Stomach (tissue), 9 donors: ENCODE measurements around the gene CD80. TPM values are rescaled to one million over a fixed set of nuclear protein-coding genes. Genes with fewer than 3 reads are reported as not detected.
A peak's percentile ranks its signal among the peaks of the same experiment; 100 is the strongest.

ENCODE experiments used
- DNase-seq, 2 donors: peaks; one replicate each; pipeline versions ENCODE4 v3.0.0 to v3.0.0-alpha.2; 2013 to 2019
- H3K27ac ChIP-seq, 5 donors: fragments of 200-600 bp in 4 of 5; sonication (generic) in 4 of 5; one replicate each; pipeline ENCODE4 v1.5.1; 2013 to 2019; ENCODE audit warnings: mild to moderate bottlenecking in 1 of 5, moderate library complexity in 1 of 5
- H3K27me3 ChIP-seq, 3 donors: fragments of 200-600 bp; sonication (generic); one replicate each; pipeline ENCODE4 v1.5.1; 2017 to 2019; ENCODE audit warnings: mixed run types in 1 of 3
- H3K36me3 ChIP-seq, 4 donors: fragments of 200-600 bp; sonication (generic); 1 replicate in 3 of 4; 2 replicates in 1 of 4; pipeline ENCODE4 v1.5.1; 2016 to 2019
- H3K4me1 ChIP-seq, 4 donors: fragments of 200-600 bp; sonication (generic); one replicate each; pipeline ENCODE4 v1.5.1; 2016 to 2019
- H3K4me3 ChIP-seq, 4 donors: fragments of 200-600 bp; sonication (generic) in 3 of 4; one replicate each; pipeline ENCODE4 v1.5.1; 2016 to 2019; ENCODE audit warnings: mild to moderate bottlenecking in 1 of 4
- H3K9me3 ChIP-seq, 4 donors: fragments of 200-600 bp; sonication (generic); one replicate each; pipeline ENCODE4 v1.5.1; 2016 to 2019
- EP300 ChIP-seq: sonication (generic); formaldehyde crosslinking; IDR thresholded peaks from one replicate; pipeline ENCODE4 v1.6.1; 2017; ENCODE audit warnings: antibody characterized with exemption
- POLR2A ChIP-seq, 4 donors: fragments of 450-650 bp; IDR thresholded peaks; one replicate each; pipeline ENCODE4 v1.6.1; 2016; ENCODE audit warnings: antibody characterized with exemption in 4 of 4, control low read depth in 2 of 4, mild to moderate bottlenecking in 1 of 4, moderate library complexity in 1 of 4
- POLR2AphosphoS5 ChIP-seq, 3 donors: sonication (generic); formaldehyde crosslinking; IDR thresholded peaks; one replicate each; pipeline ENCODE4 v1.6.1; 2016; ENCODE audit warnings: antibody characterized with exemption in 3 of 3
- WGBS, 5 donors: extraction: QIAGEN DNeasy Blood & Tissue Kit in 3 of 5; methylation state at CpG; one replicate each; pipeline versions ENCODE4 v1.1.5 to v1.1.7; 2013 to 2018; 5-methylcytosine and 5-hydroxymethylcytosine counted together
- intact Hi-C: fragments of 100-400 bp; cut with DNase I; formaldehyde crosslinking; loops from one replicate; pipeline ENCODE4 v1.15.1; 2023; ENCODE audit warnings: low total_unique reads
- polyA plus RNA-seq, 3 donors: library from polyadenylated mRNA; stranded (reverse); fragments of 200-250 nt; gene quantifications; one replicate each; pipeline ENCODE4 v1.2.3, GENCODE V29; 2013
- total RNA-seq, 5 donors: library from RNA; depleted of rRNA; stranded (reverse); fragments of >200 nt; gene quantifications; one replicate each; pipeline versions ENCODE4 v1.1.0 to v1.2.3, GENCODE V29; 2014 to 2016
- TF ChIP-seq, protein P1 (sequence below), 7 experiments: fragments of 450-650 bp in 4 of 7; fragments of 200-600 bp in 3 of 7; sonication (generic) in 3 of 7; IDR thresholded peaks; one replicate each; pipeline ENCODE4 v1.5.1; 2016 to 2019; ENCODE audit warnings: antibody characterized with exemption in 7 of 7, control low read depth in 2 of 7, mild to moderate bottlenecking in 1 of 7
- donor health status: healthy with polysubstance abuse.
- donor health status: Bipolar disorder and iron deficiency.
- donor health status: healthy.

CD80 gene
- total and polyA plus RNA-seq, 8 donors: 0.14 to 9.9 (median 0.40) TPM; not detected in 2

GRCh38 chr3:119500901-119501300 is 58.5 kb downstream of the CD80 start:
- DNase-seq: no peak
- WGBS, 5 donors: 32 to 43% (median 38%) methylated on average over 2 of the region's 2 CpGs
- Histone ChIP-seq H3K36me3 (peaks cover 0 to 38% (median 31%) of the 10 kb centered on the region in 4 donors), H3K27me3 (no peaks in the 10 kb centered on the region), H3K4me1 (peaks cover 19 to 46% (median 33%) of the 10 kb centered on the region in 4 donors), H3K9me3 (no peaks in the 10 kb centered on the region), H3K27ac (no peak overlapping the region), H3K4me3 (peak overlapping the region in 3 of 4 donors; percentile 1 to 62 (median 16))
- no peak for TF ChIP-seq POLR2AphosphoS5 (IDR thresholded peaks at IDR 0.05)
- TF ChIP-seq, protein P1, sequence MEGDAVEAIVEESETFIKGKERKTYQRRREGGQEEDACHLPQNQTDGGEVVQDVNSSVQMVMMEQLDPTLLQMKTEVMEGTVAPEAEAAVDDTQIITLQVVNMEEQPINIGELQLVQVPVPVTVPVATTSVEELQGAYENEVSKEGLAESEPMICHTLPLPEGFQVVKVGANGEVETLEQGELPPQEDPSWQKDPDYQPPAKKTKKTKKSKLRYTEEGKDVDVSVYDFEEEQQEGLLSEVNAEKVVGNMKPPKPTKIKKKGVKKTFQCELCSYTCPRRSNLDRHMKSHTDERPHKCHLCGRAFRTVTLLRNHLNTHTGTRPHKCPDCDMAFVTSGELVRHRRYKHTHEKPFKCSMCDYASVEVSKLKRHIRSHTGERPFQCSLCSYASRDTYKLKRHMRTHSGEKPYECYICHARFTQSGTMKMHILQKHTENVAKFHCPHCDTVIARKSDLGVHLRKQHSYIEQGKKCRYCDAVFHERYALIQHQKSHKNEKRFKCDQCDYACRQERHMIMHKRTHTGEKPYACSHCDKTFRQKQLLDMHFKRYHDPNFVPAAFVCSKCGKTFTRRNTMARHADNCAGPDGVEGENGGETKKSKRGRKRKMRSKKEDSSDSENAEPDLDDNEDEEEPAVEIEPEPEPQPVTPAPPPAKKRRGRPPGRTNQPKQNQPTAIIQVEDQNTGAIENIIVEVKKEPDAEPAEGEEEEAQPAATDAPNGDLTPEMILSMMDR (IDR thresholded peaks at IDR 0.05): no peak
- no peak for TF ChIP-seq EP300
- no peak for TF ChIP-seq POLR2A (IDR thresholded peaks at IDR 0.05)
- intact Hi-C loops: no loop called here

DNA sequence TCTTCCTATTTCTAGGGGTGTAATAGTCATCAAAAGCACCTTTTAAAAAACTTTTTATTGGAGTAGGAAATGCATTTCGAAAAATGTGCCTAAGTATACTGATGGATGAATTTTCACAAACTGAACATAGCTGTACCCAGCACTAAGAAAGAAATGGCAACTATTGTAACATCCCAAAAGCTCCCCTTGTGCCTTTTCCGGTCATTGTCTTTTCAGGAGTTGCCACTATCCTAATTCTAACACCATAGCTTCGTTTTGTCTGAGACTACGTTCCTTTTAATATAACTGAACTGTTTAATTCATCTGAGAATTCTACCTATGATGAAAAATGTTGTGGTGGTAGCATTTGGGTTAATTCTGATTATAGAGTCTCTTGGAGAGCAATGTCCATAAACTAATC is 59.1 kb downstream of the CD80 start:
- Histone ChIP-seq H3K9me3 (no peaks in the 10 kb centered on the region), H3K36me3 (peaks cover 0 to 32% (median 24%) of the 10 kb centered on the region in 4 donors), H3K27me3 (no peaks in the 10 kb centered on the region), H3K27ac (no peak overlapping the region), H3K4me1 (peaks cover 19 to 46% (median 33%) of the 10 kb centered on the region in 4 donors), H3K4me3 (peak overlapping the region in 3 of 4 donors; percentile 1 to 62 (median 16))
- 73 to 81% (median 80%) methylated on average over 4 of the region's 4 CpGs for WGBS, 5 donors
- no peak for DNase-seq
- no peak for TF ChIP-seq EP300
- TF ChIP-seq, protein P1 (IDR thresholded peaks at IDR 0.05): no peak
- TF ChIP-seq POLR2A (IDR thresholded peaks at IDR 0.05): no peak
- TF ChIP-seq POLR2AphosphoS5 (IDR thresholded peaks at IDR 0.05): no peak
- intact Hi-C loops: no loop called here

- peak; percentile 97 to 99 for DNase-seq
- H3K36me3 ChIP-seq: peaks cover 0 to 13% (median 6%) of the 10 kb centered on the region in 4 donors
- H3K4me3 ChIP-seq: peak within 1 kb of the TSS; percentile 62 to 92 (median 66)
- TF ChIP-seq POLR2AphosphoS5 (IDR thresholded peaks at IDR 0.05) (peak; percentile 82 to 97 (median 90)), EP300 (no peak), POLR2A (IDR thresholded peaks at IDR 0.05) (peak in 1 of 4 donors; percentile 78)
- TF ChIP-seq, protein P1 (IDR thresholded peaks at IDR 0.05): no peak
- intact Hi-C loops: no loop called here
- H3K4me1 ChIP-seq: peaks cover 19 to 46% (median 33%) of the 10 kb centered on the region in 4 donors
- H3K27me3 ChIP-seq: no peaks in the 10 kb centered on the region
- WGBS, 5 donors: 0 to 1% (median 0%) methylated on average over 35 to 58 of the region's 58 CpGs
- no peaks in the 10 kb centered on the region for H3K9me3 ChIP-seq
- peak within 1 kb of the TSS; percentile 88 to 97 (median 92) for H3K27ac ChIP-seq
Observed at GRCh38 chr3:119498186-119499011, 61.0 kb downstream of the CD80 start, which contains the start of gene TIMMDC1. Gene TIMMDC1, plus strand, starts transcription at chr3:119498547. Its CDS starts 187 bp downstream, at chr3:119498734.

- Histone ChIP-seq H3K4me3 (peak overlapping the region; percentile 62 to 92 (median 66)), H3K36me3 (peaks cover 0 to 10% (median 3%) of the 10 kb centered on the region in 4 donors), H3K27ac (peak overlapping the region; percentile 71 to 97 (median 89)), H3K27me3 (no peaks in the 10 kb centered on the region), H3K4me1 (peaks cover 19 to 43% (median 33%) of the 10 kb centered on the region in 4 donors), H3K9me3 (no peaks in the 10 kb centered on the region)
- peak; percentile 35 to 64 for DNase-seq
- intact Hi-C loops: no loop called here
- WGBS, 5 donors: 3 to 8% (median 6%) methylated on average over 8 of the region's 8 CpGs
- TF ChIP-seq POLR2AphosphoS5 (IDR thresholded peaks at IDR 0.05) (no peak), EP300 (no peak)
- TF ChIP-seq, protein P1 (IDR thresholded peaks at IDR 0.05): no peak
Observed at GRCh38 chr3:119497820-119498185, 61.6 kb downstream of the CD80 start.
